Suprapubic skin (tissue), 4 donors: ENCODE results near the gene CXCR5. TPM values are rescaled to one million over a fixed set of nuclear protein-coding genes. Genes with fewer than 3 reads are reported as not detected.

Experiments used
- DNase-seq, 2 donors: peaks; one replicate each; pipeline ENCODE4 v3.0.0-alpha.2; 2019; ENCODE audit warnings: low spot score in 2 of 2
- H3K27ac ChIP-seq: fragments of 200-600 bp; sonication (generic); one replicate; pipeline ENCODE4 v1.5.1; 2019
- H3K27me3 ChIP-seq: fragments of 200-600 bp; sonication (generic); one replicate; pipeline ENCODE4 v1.5.1; 2019
- H3K36me3 ChIP-seq: fragments of 200-600 bp; sonication (generic); one replicate; pipeline ENCODE4 v1.5.1; 2019
- H3K4me1 ChIP-seq: fragments of 200-600 bp; sonication (generic); one replicate; pipeline ENCODE4 v1.5.1; 2019
- H3K4me3 ChIP-seq: fragments of 200-600 bp; sonication (generic); one replicate; pipeline ENCODE4 v1.5.1; 2019; ENCODE audit warnings: mild to moderate bottlenecking
- H3K9me3 ChIP-seq: fragments of 200-600 bp; sonication (generic); one replicate; pipeline ENCODE4 v1.5.1; 2019
- CTCF ChIP-seq, 2 donors: fragments of 200-600 bp in 1 of 2; fragments of 450-650 bp in 1 of 2; sonication (generic) in 1 of 2; IDR thresholded peaks; one replicate each; pipeline ENCODE4 v1.5.1; 2016 to 2019; ENCODE audit warnings: antibody characterized with exemption in 2 of 2, mild to moderate bottlenecking in 1 of 2, moderate library complexity in 1 of 2
- EP300 ChIP-seq: sonication (generic); formaldehyde crosslinking; IDR thresholded peaks from one replicate; pipeline ENCODE4 v1.6.1; 2017; ENCODE audit warnings: antibody characterized with exemption
- POLR2A ChIP-seq, 2 donors: fragments of 450-650 bp; IDR thresholded peaks; one replicate each; pipeline ENCODE4 v1.6.1; 2017; ENCODE audit warnings: antibody characterized with exemption in 2 of 2, mild to moderate bottlenecking in 2 of 2, moderate library complexity in 2 of 2
- POLR2AphosphoS5 ChIP-seq, 3 donors: sonication (generic); formaldehyde crosslinking; IDR thresholded peaks; one replicate each; pipeline ENCODE4 v1.6.1; 2017; ENCODE audit warnings: antibody characterized with exemption in 3 of 3
- WGBS: methylation state at CpG from one replicate; pipeline ENCODE4 v1.1.5; 2018; 5-methylcytosine and 5-hydroxymethylcytosine counted together
- total RNA-seq, 4 donors: library from RNA; depleted of rRNA; stranded (reverse); fragments of >200 nt; gene quantifications; one replicate each; pipeline ENCODE4 v1.1.0, GENCODE V29; 2016

CXCR5 gene
- not detected for total RNA-seq

GRCh38 chr11:118883368-118884071, at the start of gene CXCR5:
CXCR5 (plus strand) TSS chr11:118883892; CDS start chr11:118883942, 50 bp downstream.
- Histone ChIP-seq H3K4me3 (no peak within 1 kb of the TSS), H3K4me1 (peaks cover 12% of the 10 kb centered on the region), H3K9me3 (no peaks in the 10 kb centered on the region), H3K36me3 (no peaks in the 10 kb centered on the region), H3K27me3 (no peaks in the 10 kb centered on the region), H3K27ac (no peak within 1 kb of the TSS)
- DNase-seq: no peak
- 82% methylated on average over 16 of the region's 16 CpGs for WGBS
- no peak for TF ChIP-seq EP300

GRCh38 chr11:118834427-118835028, 49.2 kb upstream of the CXCR5 start:
- no peak for TF ChIP-seq EP300
- no peak for TF ChIP-seq POLR2AphosphoS5 (IDR thresholded peaks at IDR 0.05)
- TF ChIP-seq POLR2A (IDR thresholded peaks at IDR 0.05): no peak
- no peak for TF ChIP-seq CTCF (IDR thresholded peaks at IDR 0.05)
- no peaks in the 10 kb centered on the region for H3K27me3 ChIP-seq
- no peak overlapping the region for H3K4me3 ChIP-seq
- H3K9me3 ChIP-seq: no peaks in the 10 kb centered on the region
- no peak for DNase-seq
- WGBS: 70% methylated on average over 6 of the region's 6 CpGs
- H3K36me3 ChIP-seq: no peaks in the 10 kb centered on the region
- H3K27ac ChIP-seq: no peak overlapping the region
- H3K4me1 ChIP-seq: no peaks in the 10 kb centered on the region

- no peak for DNase-seq
- 85% methylated on average over 8 of the region's 8 CpGs for WGBS
- no peaks in the 10 kb centered on the region for H3K4me1 ChIP-seq
- H3K9me3 ChIP-seq: no peaks in the 10 kb centered on the region
- TF ChIP-seq POLR2A (IDR thresholded peaks at IDR 0.05): no peak
- no peak for TF ChIP-seq POLR2AphosphoS5 (IDR thresholded peaks at IDR 0.05)
- no peak for TF ChIP-seq CTCF (IDR thresholded peaks at IDR 0.05)
- TF ChIP-seq EP300: no peak
- H3K4me3 ChIP-seq: no peak overlapping the region
- no peaks in the 10 kb centered on the region for H3K27me3 ChIP-seq
- no peaks in the 10 kb centered on the region for H3K36me3 ChIP-seq
- no peak overlapping the region for H3K27ac ChIP-seq
These were observed 45.8 kb upstream of the CXCR5 start for GRCh38 chr11:118837868-118838267.

GRCh38 chr11:118838905-118839553, 44.7 kb upstream of the CXCR5 start:
- H3K27ac ChIP-seq: no peak overlapping the region
- H3K9me3 ChIP-seq: no peaks in the 10 kb centered on the region
- H3K36me3 ChIP-seq: no peaks in the 10 kb centered on the region
- no peak for TF ChIP-seq CTCF (IDR thresholded peaks at IDR 0.05)
- TF ChIP-seq EP300: no peak
- TF ChIP-seq POLR2A (IDR thresholded peaks at IDR 0.05): no peak
- TF ChIP-seq POLR2AphosphoS5 (IDR thresholded peaks at IDR 0.05): no peak
- no peaks in the 10 kb centered on the region for H3K27me3 ChIP-seq
- H3K4me3 ChIP-seq: no peak overlapping the region
- WGBS: 85% methylated on average over 4 of the region's 4 CpGs
- no peak for DNase-seq
- H3K4me1 ChIP-seq: no peaks in the 10 kb centered on the region

- 80% methylated on average over 8 of the region's 8 CpGs for WGBS
- TF ChIP-seq EP300 (no peak), CTCF (IDR thresholded peaks at IDR 0.05) (no peak), POLR2A (IDR thresholded peaks at IDR 0.05) (no peak), POLR2AphosphoS5 (IDR thresholded peaks at IDR 0.05) (no peak)
- no peak for DNase-seq
- Histone ChIP-seq H3K36me3 (no peaks in the 10 kb centered on the region), H3K27ac (no peak overlapping the region), H3K4me1 (no peaks in the 10 kb centered on the region), H3K4me3 (no peak overlapping the region), H3K9me3 (no peaks in the 10 kb centered on the region), H3K27me3 (no peaks in the 10 kb centered on the region)
These were observed 42.0 kb upstream of the CXCR5 start for GRCh38 chr11:118841469-118842242.
